Activated naive CD4-positive, alpha-beta T cell treated with anti-CD3 and anti-CD28 coated beads for 36 hours (primary cell): ENCODE results near the gene ZSCAN25. TPM values are rescaled to one million over a fixed set of nuclear protein-coding genes. Genes with fewer than 3 reads are reported as not detected.

Experiments
- CTCF ChIA-PET: fragments of 350-600 bp; sonication (Branson Sonifier 250); formaldehyde crosslinking; loops from one replicate; lab custom pipeline; 2021; ENCODE audit warnings: antibody characterized with exemption; lab: Charles Lee
- DNase-seq: peaks from one replicate; pipeline ENCODE4 v3.0.0-alpha.2; 2020
- H3K27ac Mint-ChIP-seq: one replicate; pipeline ENCODE4 v1.8.0; 2021; ENCODE audit warnings: mild to moderate bottlenecking, mixed read lengths
- H3K27me3 Mint-ChIP-seq: one replicate; pipeline ENCODE4 v1.8.0; 2021; ENCODE audit warnings: low read depth, mixed read lengths
- H3K36me3 Mint-ChIP-seq: one replicate; pipeline ENCODE4 v1.8.0; 2021; ENCODE audit warnings: low read depth, mixed read lengths
- H3K4me1 Mint-ChIP-seq: one replicate; pipeline ENCODE4 v1.8.0; 2021; ENCODE audit warnings: low read depth, mixed read lengths
- H3K4me3 Mint-ChIP-seq: one replicate; pipeline ENCODE4 v1.8.0; 2021; ENCODE audit warnings: mild to moderate bottlenecking, moderate library complexity, mixed read lengths
- H3K9me3 Mint-ChIP-seq: one replicate; pipeline ENCODE4 v1.8.0; 2021; ENCODE audit warnings: mixed read lengths
- intact Hi-C: fragments of 100-400 bp; cut with micrococcal nuclease; formaldehyde crosslinking; loops from one replicate; pipeline ENCODE4 v1.15.1; 2023
- total RNA-seq, 2 experiments: library from RNA; stranded (reverse); gene quantifications; one replicate each; pipeline ENCODE4 v1.2.3, GENCODE V29; 2021

The ZSCAN25 gene
- total RNA-seq, 2 experiments from 2014 or later: 20.7 to 22.3 TPM

- Mint-ChIP-seq H3K9me3 (no peaks in the 10 kb centered on the region), H3K27me3 (no peaks in the 10 kb centered on the region), H3K4me1 (peaks cover 24% of the 10 kb centered on the region), H3K27ac (no peak within 1 kb of the TSS), H3K4me3 (no peak within 1 kb of the TSS), H3K36me3 (peaks cover 7% of the 10 kb centered on the region)
- intact Hi-C loops: no loop called here
- DNase-seq: no peak
- CTCF ChIA-PET: interaction anchor here (0.5 kb wide), 1 partner anchor 169 kb away, joined by 3 read pairs; no protein-coding TSS in a partner anchor
Measured at GRCh38 chr7:99679400-99680191, 62.9 kb downstream of the ZSCAN25 start, which contains the start of gene CYP3A5. TSS of gene CYP3A5 (minus strand) at chr7:99679996. CDS start at chr7:99679896, 100 bp downstream.

Other genes starting within 250 kb of the ZSCAN25 start
- gene ARPC1B, start 242.2 kb upstream of the ZSCAN25 start, total RNA-seq: 100 to 1,000 TPM; 334 to 345 TPM
- gene PDAP1, start 208.3 kb upstream of the ZSCAN25 start, total RNA-seq: 100 to 1,000 TPM; 169 to 194 TPM
- gene BUD31, start 208.0 kb upstream of the ZSCAN25 start, total RNA-seq: 100 to 1,000 TPM; 160 to 176 TPM
- 1 to 10 TPM; 3.5 to 5.1 TPM for gene PTCD1, start 178.1 kb upstream of the ZSCAN25 start, total RNA-seq
- 10 to 100 TPM; 70.6 to 73.5 TPM for gene CPSF4, start 178.0 kb upstream of the ZSCAN25 start, total RNA-seq
- 100 to 1,000 TPM; 423 to 441 TPM for gene ATP5MF, start 150.8 kb upstream of the ZSCAN25 start, total RNA-seq
- 1 to 10 TPM; 8.0 to 9.8 TPM for gene ZNF789, start 144.1 kb upstream of the ZSCAN25 start, total RNA-seq
- gene ZNF394, start 116.7 kb upstream of the ZSCAN25 start, total RNA-seq: 10 to 100 TPM; 26.5 to 26.6 TPM
- gene ZKSCAN5, start 112.3 kb upstream of the ZSCAN25 start, total RNA-seq: 1 to 10 TPM; 7.2 to 8.0 TPM
- 1 to 10 TPM; 3.3 to 3.8 TPM for gene FAM200A, start 64.8 kb upstream of the ZSCAN25 start, total RNA-seq
- gene ZNF655, start 58.3 kb upstream of the ZSCAN25 start, total RNA-seq: 10 to 100 TPM; 35.8 to 39.6 TPM
- gene TMEM225B, start 18.7 kb upstream of the ZSCAN25 start, total RNA-seq: 1 to 10 TPM in 1 of 2 experiments, under 1 TPM in 1; 0.98 to 1.7 TPM
- under 1 TPM; 0.86 TPM for gene CYP3A5, start 63.0 kb downstream of the ZSCAN25 start, total RNA-seq
- not detected for gene CYP3A7, start 118.2 kb downstream of the ZSCAN25 start, total RNA-seq
- not detected for gene CYP3A4, start 167.2 kb downstream of the ZSCAN25 start, total RNA-seq
- not detected for gene CYP3A43, start 211.1 kb downstream of the ZSCAN25 start, total RNA-seq